HL-60 (cell line): Measurements from ENCODE around the gene OSBP2.

Source experiments
- DNase-seq, 2 experiments: peaks; one replicate each; pipeline ENCODE4 v3.0.0-alpha.2; 2010 to 2020; ENCODE audit warnings: low read depth in 1 of 2, low spot score in 1 of 2
- H3K27ac ChIP-seq: fragments of 250-450 bp; sonication (Bioruptor Pico); replicated peaks from 2 replicates; pipeline ENCODE4 v1.5.1; 2020; ENCODE audit warnings: mild to moderate bottlenecking, moderate library complexity
- H3K27me3 ChIP-seq: fragments of 250-450 bp; sonication (Bioruptor Pico); 2 replicates; pipeline ENCODE4 v1.5.1; 2021; ENCODE audit warnings: mild to moderate bottlenecking, moderate library complexity; ENCODE audit not compliant: insufficient read depth, poor library complexity, severe bottlenecking
- H3K4me3 ChIP-seq: replicated peaks from 2 replicates; pipeline ENCODE4 v1.5.1; 2011; ENCODE audit warnings: mild to moderate bottlenecking, control low read depth, low read length; ENCODE audit not compliant: insufficient read depth
- CTCF ChIP-seq: IDR thresholded peaks from one replicate; pipeline ENCODE4 v1.5.1; 2011; ENCODE audit warnings: low read length, control low read depth, inconsistent platforms; ENCODE audit not compliant: insufficient read depth
- GABPA ChIP-seq: IDR thresholded peaks from 2 replicates; pipeline ENCODE4 v1.6.1; 2012; ENCODE audit warnings: low read depth
- POLR2AphosphoS5 ChIP-seq: IDR thresholded peaks from 2 replicates; pipeline ENCODE4 v1.6.1; 2012; ENCODE audit warnings: low read depth
- REST ChIP-seq: IDR thresholded peaks from 2 replicates; pipeline ENCODE4 v1.6.1; 2012; ENCODE audit warnings: low read depth; ENCODE audit not compliant: insufficient replicate concordance
- SPI1 ChIP-seq: IDR thresholded peaks from 2 replicates; pipeline ENCODE4 v1.6.1; 2012; ENCODE audit warnings: low read depth, mild to moderate bottlenecking, borderline replicate concordance

OSBP2 gene

GRCh38 chr22:30654361-30654760, 40.3 kb upstream of the OSBP2 start:
- no peak for DNase-seq
- H3K27ac ChIP-seq = no peak overlapping the region
- TF ChIP-seq GABPA (no peak), SPI1 (no peak), CTCF (no peak), REST (no peak), POLR2AphosphoS5 (no peak)
- no peaks in the 10 kb centered on the region for H3K27me3 ChIP-seq
- no peak overlapping the region for H3K4me3 ChIP-seq

- DNase-seq = no peak
- Histone ChIP-seq H3K27me3 (no peaks in the 10 kb centered on the region), H3K4me3 (no peak overlapping the region), H3K27ac (no peak overlapping the region)
- no peak for TF ChIP-seq POLR2AphosphoS5
- no peak for TF ChIP-seq SPI1
- no peak for TF ChIP-seq GABPA
- no peak for TF ChIP-seq REST
- TF ChIP-seq CTCF = no peak
Observed at GRCh38 chr22:30655532-30655931, 39.1 kb upstream of the OSBP2 start.

GRCh38 chr22:30662040-30662439, 32.6 kb upstream of the OSBP2 start:
- Histone ChIP-seq H3K4me3 (no peak overlapping the region), H3K27me3 (no peaks in the 10 kb centered on the region), H3K27ac (no peak overlapping the region)
- no peak for DNase-seq
- TF ChIP-seq REST = no peak
- TF ChIP-seq SPI1 = no peak
- TF ChIP-seq GABPA = no peak
- TF ChIP-seq CTCF = no peak
- no peak for TF ChIP-seq POLR2AphosphoS5
